DND-41 (cell line): ENCODE data around the gene GOLGA8A.

Source experiments
- CTCF ChIP-seq: IDR thresholded peaks from 2 replicates; pipeline ENCODE4 v1.5.1; 2012; ENCODE audit warnings: borderline replicate concordance, low read length, moderate library complexity, mild to moderate bottlenecking; ENCODE audit not compliant: poor library complexity, severe bottlenecking; ENCODE audit errors: extremely low read depth
- EZH2 ChIP-seq: IDR thresholded peaks from 3 replicates; pipeline ENCODE4 v1.6.1; 2012; ENCODE audit warnings: borderline replicate concordance, low read depth, mild to moderate bottlenecking, moderate library complexity, low read length, inconsistent platforms; ENCODE audit not compliant: severe bottlenecking

GRCh38 chr15:34435658-34436057 lies 1.9 kb downstream of the GOLGA8A start:
- TF ChIP-seq EZH2 = no peak
- no peak for TF ChIP-seq CTCF
